ENCODE measurements around the gene NMNAT3. TPM values are rescaled to one million over a fixed set of nuclear protein-coding genes. Genes with fewer than 3 reads are reported as not detected.

The NMNAT3 gene
- polyA plus RNA-seq, 1 of the 3 experiments (the other 2 are of a cell fraction) = not detected

DNA sequence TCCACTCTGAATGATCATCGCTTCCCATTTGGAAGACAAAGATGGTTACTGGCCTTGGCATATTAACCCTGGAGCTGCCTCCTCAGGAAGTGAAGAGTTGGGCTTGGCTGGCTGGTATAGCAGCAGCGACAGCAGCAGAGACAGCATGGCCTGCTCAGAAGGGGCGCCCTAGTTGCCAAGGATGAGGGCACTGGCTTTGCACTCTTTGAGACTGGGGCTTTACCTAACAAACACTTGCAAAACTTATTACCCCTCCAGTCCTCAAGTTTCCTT is 69.7 kb downstream of the NMNAT3 start:
- no peaks in the 10 kb centered on the region for H3K27me3 ChIP-seq (ENCODE audit: insufficient read depth)
- 39% methylated on average over 3 of the region's 3 CpGs for WGBS (ENCODE audit: low lambda C conversion rate)
- H3K9me2 ChIP-seq = no peaks in the 10 kb centered on the region
- no peaks in the 10 kb centered on the region for H3F3A ChIP-seq (replicated peaks; ENCODE audit: insufficient read depth)
- DNase-seq = no peak
- no peak overlapping the region for H3K4me3 ChIP-seq (ENCODE audit: low read depth in 2 of 2, low read length in 1 of 2)
- no peaks in the 10 kb centered on the region for H3K79me2 ChIP-seq (ENCODE audit: insufficient read depth)
- H3K9me3 ChIP-seq = no peaks in the 10 kb centered on the region
- H4K20me1 ChIP-seq (ENCODE audit: insufficient read depth) = no peaks in the 10 kb centered on the region
- no peak overlapping the region for H2AFZ ChIP-seq (ENCODE audit: low read depth)
- no peak overlapping the region for H3K9ac ChIP-seq
- no peak overlapping the region for H3K4me2 ChIP-seq
- H3K4me1 ChIP-seq (ENCODE audit: control insufficient read depth in 1 of 2, insufficient read depth in 2 of 2, low read depth in 1 of 2, low read length in 1 of 2) = no peaks in the 10 kb centered on the region
- no peak overlapping the region for H3K27ac ChIP-seq (ENCODE audit: low read depth in 2 of 2, low read length in 1 of 2)
- TF ChIP-seq JUND (IDR thresholded peaks at IDR 0.05) (no peak), NRF1 (IDR thresholded peaks at IDR 0.05; ENCODE audit: low read depth, low read length) (no peak), POLR2AphosphoS5 (IDR thresholded peaks at IDR 0.05; ENCODE audit: low read depth, low read length) (no peak), FOXJ3 (CRISPR knock-in tag; IDR thresholded peaks at IDR 0.05) (no peak), RFX5 (IDR thresholded peaks at IDR 0.05; ENCODE audit: low read length) (no peak), TAF1 (IDR thresholded peaks at IDR 0.05; ENCODE audit: borderline replicate concordance, low read depth, low read length) (no peak), RXRA (IDR thresholded peaks at IDR 0.05; ENCODE audit: borderline replicate concordance, low read depth) (no peak), GABPA (IDR thresholded peaks at IDR 0.05; ENCODE audit: low read depth) (no peak), NFIC (IDR thresholded peaks at IDR 0.05; ENCODE audit: borderline replicate concordance) (no peak), YY1 (IDR thresholded peaks at IDR 0.05; ENCODE audit: low read depth) (no peak), CHD2 (IDR thresholded peaks at IDR 0.05; ENCODE audit: low read length, partially characterized antibody) (no peak), MXI1 (IDR thresholded peaks at IDR 0.05; ENCODE audit: low read depth, low read length) (no peak), MEF2A (IDR thresholded peaks at IDR 0.05; ENCODE audit: borderline replicate concordance, low read depth) (no peak), EZH2phosphoT487 (IDR thresholded peaks at IDR 0.05; ENCODE audit: borderline replicate concordance, low read depth) (no peak), RAD21 (IDR thresholded peaks at IDR 0.05; ENCODE audit: low read length) (no peak)
- TF ChIP-seq, protein P1, sequence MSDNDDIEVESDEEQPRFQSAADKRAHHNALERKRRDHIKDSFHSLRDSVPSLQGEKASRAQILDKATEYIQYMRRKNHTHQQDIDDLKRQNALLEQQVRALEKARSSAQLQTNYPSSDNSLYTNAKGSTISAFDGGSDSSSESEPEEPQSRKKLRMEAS (IDR thresholded peaks at IDR 0.05; ENCODE audit: low read depth) = no peak
- TF ChIP-seq, protein P2, sequence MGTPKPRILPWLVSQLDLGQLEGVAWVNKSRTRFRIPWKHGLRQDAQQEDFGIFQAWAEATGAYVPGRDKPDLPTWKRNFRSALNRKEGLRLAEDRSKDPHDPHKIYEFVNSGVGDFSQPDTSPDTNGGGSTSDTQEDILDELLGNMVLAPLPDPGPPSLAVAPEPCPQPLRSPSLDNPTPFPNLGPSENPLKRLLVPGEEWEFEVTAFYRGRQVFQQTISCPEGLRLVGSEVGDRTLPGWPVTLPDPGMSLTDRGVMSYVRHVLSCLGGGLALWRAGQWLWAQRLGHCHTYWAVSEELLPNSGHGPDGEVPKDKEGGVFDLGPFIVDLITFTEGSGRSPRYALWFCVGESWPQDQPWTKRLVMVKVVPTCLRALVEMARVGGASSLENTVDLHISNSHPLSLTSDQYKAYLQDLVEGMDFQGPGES (IDR thresholded peaks at IDR 0.05; ENCODE audit: low read depth, low read length) = no peak
- TF ChIP-seq, protein P3, sequence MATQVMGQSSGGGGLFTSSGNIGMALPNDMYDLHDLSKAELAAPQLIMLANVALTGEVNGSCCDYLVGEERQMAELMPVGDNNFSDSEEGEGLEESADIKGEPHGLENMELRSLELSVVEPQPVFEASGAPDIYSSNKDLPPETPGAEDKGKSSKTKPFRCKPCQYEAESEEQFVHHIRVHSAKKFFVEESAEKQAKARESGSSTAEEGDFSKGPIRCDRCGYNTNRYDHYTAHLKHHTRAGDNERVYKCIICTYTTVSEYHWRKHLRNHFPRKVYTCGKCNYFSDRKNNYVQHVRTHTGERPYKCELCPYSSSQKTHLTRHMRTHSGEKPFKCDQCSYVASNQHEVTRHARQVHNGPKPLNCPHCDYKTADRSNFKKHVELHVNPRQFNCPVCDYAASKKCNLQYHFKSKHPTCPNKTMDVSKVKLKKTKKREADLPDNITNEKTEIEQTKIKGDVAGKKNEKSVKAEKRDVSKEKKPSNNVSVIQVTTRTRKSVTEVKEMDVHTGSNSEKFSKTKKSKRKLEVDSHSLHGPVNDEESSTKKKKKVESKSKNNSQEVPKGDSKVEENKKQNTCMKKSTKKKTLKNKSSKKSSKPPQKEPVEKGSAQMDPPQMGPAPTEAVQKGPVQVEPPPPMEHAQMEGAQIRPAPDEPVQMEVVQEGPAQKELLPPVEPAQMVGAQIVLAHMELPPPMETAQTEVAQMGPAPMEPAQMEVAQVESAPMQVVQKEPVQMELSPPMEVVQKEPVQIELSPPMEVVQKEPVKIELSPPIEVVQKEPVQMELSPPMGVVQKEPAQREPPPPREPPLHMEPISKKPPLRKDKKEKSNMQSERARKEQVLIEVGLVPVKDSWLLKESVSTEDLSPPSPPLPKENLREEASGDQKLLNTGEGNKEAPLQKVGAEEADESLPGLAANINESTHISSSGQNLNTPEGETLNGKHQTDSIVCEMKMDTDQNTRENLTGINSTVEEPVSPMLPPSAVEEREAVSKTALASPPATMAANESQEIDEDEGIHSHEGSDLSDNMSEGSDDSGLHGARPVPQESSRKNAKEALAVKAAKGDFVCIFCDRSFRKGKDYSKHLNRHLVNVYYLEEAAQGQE (IDR thresholded peaks at IDR 0.05; ENCODE audit: low read depth, low read length) = no peak
- TF ChIP-seq, protein P4, sequence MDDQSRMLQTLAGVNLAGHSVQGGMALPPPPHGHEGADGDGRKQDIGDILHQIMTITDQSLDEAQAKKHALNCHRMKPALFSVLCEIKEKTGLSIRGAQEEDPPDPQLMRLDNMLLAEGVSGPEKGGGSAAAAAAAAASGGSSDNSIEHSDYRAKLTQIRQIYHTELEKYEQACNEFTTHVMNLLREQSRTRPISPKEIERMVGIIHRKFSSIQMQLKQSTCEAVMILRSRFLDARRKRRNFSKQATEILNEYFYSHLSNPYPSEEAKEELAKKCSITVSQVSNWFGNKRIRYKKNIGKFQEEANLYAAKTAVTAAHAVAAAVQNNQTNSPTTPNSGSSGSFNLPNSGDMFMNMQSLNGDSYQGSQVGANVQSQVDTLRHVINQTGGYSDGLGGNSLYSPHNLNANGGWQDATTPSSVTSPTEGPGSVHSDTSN (IDR thresholded peaks at IDR 0.05) = no peak
- TF ChIP-seq, protein P5, sequence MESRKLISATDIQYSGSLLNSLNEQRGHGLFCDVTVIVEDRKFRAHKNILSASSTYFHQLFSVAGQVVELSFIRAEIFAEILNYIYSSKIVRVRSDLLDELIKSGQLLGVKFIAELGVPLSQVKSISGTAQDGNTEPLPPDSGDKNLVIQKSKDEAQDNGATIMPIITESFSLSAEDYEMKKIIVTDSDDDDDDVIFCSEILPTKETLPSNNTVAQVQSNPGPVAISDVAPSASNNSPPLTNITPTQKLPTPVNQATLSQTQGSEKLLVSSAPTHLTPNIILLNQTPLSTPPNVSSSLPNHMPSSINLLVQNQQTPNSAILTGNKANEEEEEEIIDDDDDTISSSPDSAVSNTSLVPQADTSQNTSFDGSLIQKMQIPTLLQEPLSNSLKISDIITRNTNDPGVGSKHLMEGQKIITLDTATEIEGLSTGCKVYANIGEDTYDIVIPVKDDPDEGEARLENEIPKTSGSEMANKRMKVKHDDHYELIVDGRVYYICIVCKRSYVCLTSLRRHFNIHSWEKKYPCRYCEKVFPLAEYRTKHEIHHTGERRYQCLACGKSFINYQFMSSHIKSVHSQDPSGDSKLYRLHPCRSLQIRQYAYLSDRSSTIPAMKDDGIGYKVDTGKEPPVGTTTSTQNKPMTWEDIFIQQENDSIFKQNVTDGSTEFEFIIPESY (IDR thresholded peaks at IDR 0.05; ENCODE audit: borderline replicate concordance, low read depth) = no peak
- ChIA-PET CTCF (no interaction called here), POLR2A (no interaction called here)
- no peaks in the 10 kb centered on the region for H3K36me3 ChIP-seq (replicated peaks in 1 of 2; ENCODE audit: control insufficient read depth in 1 of 2, insufficient read depth in 2 of 2, low read length in 1 of 2)
